GM12878 (cell line): ENCODE measurements around the gene JAGN1. TPM values are rescaled to one million over a fixed set of nuclear protein-coding genes. Genes with fewer than 3 reads are reported as not detected.
"Not testable (repeated sequence)": the region's sequence is repeated elsewhere in the genome, so short reads cannot be mapped to it uniquely, and the experiment has no call there.

Experiments
- ATAC-seq: fragments of 200-7000 bp; cut with Tn5 transposase; 3 replicates; pipeline ENCODE4 v1.9.1; 2020; ENCODE audit warnings: mild to moderate bottlenecking, moderate library complexity
- BruUV-seq: library from RNA; stranded (reverse); fragments of 400-500 nt; replicated peaks from 2 replicates; lab custom pipeline; 2021; lab: Mats Ljungman, UMichigan
- CTCF ChIA-PET: fragments of 300-600 bp; sonication (Branson Sonifier 250); formaldehyde crosslinking; extraction: SDS; loops from one replicate; lab custom pipeline; 2021; ENCODE audit warnings: inconsistent platforms; lab: Yijun Ruan, JAX
- POLR2A ChIA-PET: fragments of 350-600 bp; formaldehyde crosslinking; extraction: SDS; loops from one replicate; lab custom pipeline; 2021; ENCODE audit warnings: inconsistent platforms; lab: Charles Lee
- RAD21 ChIA-PET: fragments of 300-600 bp; sonication (Branson Sonifier 250); formaldehyde crosslinking; loops from one replicate; lab custom pipeline; 2023; ENCODE audit warnings: antibody characterized with exemption; ENCODE audit not compliant: unreplicated experiment; lab: Charles Lee
- SMC1A ChIA-PET: fragments of 300-600 bp; sonication (Branson Sonifier 250); formaldehyde crosslinking; loops from one replicate; lab custom pipeline; 2023; ENCODE audit not compliant: unreplicated experiment, uncharacterized antibody; lab: Charles Lee
- DNase-seq: peaks from one replicate; pipeline ENCODE4 v3.0.0-alpha.2; 2011; ENCODE audit warnings: low read depth, low spot score
- FAIRE-seq: peaks from 3 replicates; lab custom pipeline; 2011; peaks lifted over from hg19 to GRCh38; lab: Jason Lieb, UNC
- H2AFZ ChIP-seq: 2 replicates; pipeline ENCODE4 v1.6.0; 2011; ENCODE audit warnings: low read depth, low read length, control low read depth; ENCODE audit not compliant: control insufficient read depth
- H3K27ac ChIP-seq: 2 replicates; pipeline ENCODE4 v1.5.1; 2011; ENCODE audit warnings: control low read depth; ENCODE audit not compliant: control insufficient read depth, insufficient read depth
- H3K27me3 ChIP-seq, 2 experiments: replicated peaks in 1 of 2; 2 replicates each; pipeline versions ENCODE4 v1.6.0 to v1.6.1; 2011; ENCODE audit warnings: low read length in 1 of 2; ENCODE audit not compliant: control insufficient read depth in 2 of 2, insufficient read depth in 2 of 2
- H3K36me3 ChIP-seq, 2 experiments: 2 replicates each; pipeline ENCODE4 v1.5.1; 2011; ENCODE audit warnings: low read length in 1 of 2; ENCODE audit not compliant: control insufficient read depth in 2 of 2, insufficient read depth in 2 of 2
- H3K4me1 ChIP-seq: 2 replicates; pipeline ENCODE4 v1.6.1; 2011; ENCODE audit warnings: mild to moderate bottlenecking, low read length, moderate library complexity, mixed read lengths; ENCODE audit not compliant: control insufficient read depth, insufficient read depth
- H3K4me2 ChIP-seq: 2 replicates; pipeline ENCODE4 v1.6.0; 2011; ENCODE audit warnings: control low read depth; ENCODE audit not compliant: control insufficient read depth, insufficient read depth
- H3K4me3 ChIP-seq: fragments of 200-600 bp; sonication (generic); 2 replicates; pipeline ENCODE4 v1.5.1; 2016
- H3K79me2 ChIP-seq: 2 replicates; pipeline ENCODE4 v1.6.0; 2011; ENCODE audit warnings: low read length; ENCODE audit not compliant: control insufficient read depth, insufficient read depth
- H3K9ac ChIP-seq: 2 replicates; pipeline ENCODE4 v1.8.0; 2011; ENCODE audit warnings: low read length, control low read depth, mixed read lengths; ENCODE audit not compliant: control insufficient read depth, insufficient read depth
- H3K9me3 ChIP-seq: replicated peaks from 3 replicates; pipeline ENCODE4 v1.5.1; 2011; ENCODE audit warnings: mild to moderate bottlenecking, low read length; ENCODE audit not compliant: control insufficient read depth, insufficient read depth
- H4K20me1 ChIP-seq: 2 replicates; pipeline ENCODE4 v1.6.0; 2011; ENCODE audit not compliant: control insufficient read depth, insufficient read depth
- CHD4 ChIP-seq: fragments of 200-600 bp; sonication (generic); IDR thresholded peaks from 2 replicates; pipeline ENCODE4 v1.6.1; 2016; ENCODE audit warnings: mild to moderate bottlenecking
- SUZ12 ChIP-seq: fragments of 200-600 bp; sonication (generic); IDR thresholded peaks from one replicate; pipeline ENCODE4 v1.6.1; 2018; ENCODE audit warnings: antibody characterized with exemption, mild to moderate bottlenecking; ENCODE audit not compliant: unreplicated experiment
- ZNF207 ChIP-seq: fragments of 450-650 bp; IDR thresholded peaks from 2 replicates; pipeline ENCODE4 v1.6.1; 2014; ENCODE audit warnings: antibody characterized with exemption, mild to moderate bottlenecking, borderline replicate concordance
- WGBS: methylation state at CpG from one replicate; pipeline ENCODE4 v1.1.6; 2016; ENCODE audit warnings: low lambda C conversion rate; ENCODE audit not compliant: insufficient replicate concordance, insufficient coverage; ENCODE audit errors: missing lambda C conversion rate; 5-methylcytosine and 5-hydroxymethylcytosine counted together
- in situ Hi-C: fragments of 300-500 bp; cut with MboI; formaldehyde crosslinking; loops from 9 replicates; pipeline ENCODE4 v1.14.3; 2018; ENCODE audit warnings: mixed read lengths
- intact Hi-C: fragments of 100-400 bp; cut with micrococcal nuclease; formaldehyde crosslinking; loops from one replicate; pipeline ENCODE4 v1.14.2; 2022; ENCODE audit not compliant: unreplicated experiment
- polyA plus RNA-seq, 11 experiments: library from polyadenylated mRNA; depleted of rRNA in 4 of 11; unstranded in 6 of 11; stranded (reverse) in 5 of 11; fragments of >200 nt; fragmentation: Nextera tagmentation in 4 of 11; fragmentation: Illumina TruSeq in 1 of 11; extraction: Ambion mirVana in 4 of 11; extraction: Trizol in 1 of 11; gene quantifications; 1 replicate in 1 of 11; 2 replicates in 10 of 11; pipeline versions ENCODE4 v1.2.1 to v1.2.3, GENCODE V29; 2011 to 2016; ENCODE audit warnings: inconsistent platforms in 2 of 11, missing spikeins in 2 of 11, low read depth in 1 of 11
- total RNA-seq, 4 experiments: library from RNA; depleted of rRNA in 3 of 4; stranded (reverse); fragments of >200 nt in 3 of 4; fragmentation: Illumina TruSeq in 1 of 4; extraction: Trizol in 1 of 4; gene quantifications; 2 replicates each; pipeline versions ENCODE4 v1.2.1 to v1.2.3, GENCODE V29; 2013 to 2021
- TF ChIP-seq, protein P1 (sequence below): fragments of 450-650 bp; IDR thresholded peaks from 2 replicates; pipeline ENCODE4 v1.6.1; 2017; ENCODE audit warnings: mild to moderate bottlenecking, moderate library complexity
- TF ChIP-seq, protein P2 (sequence below): IDR thresholded peaks from 2 replicates; pipeline ENCODE4 v1.6.1; 2012; ENCODE audit warnings: low read depth, low read length, improper control_type of control experiment
- TF ChIP-seq, protein P3 (sequence below): IDR thresholded peaks from 2 replicates; pipeline ENCODE4 v1.6.1; 2012; ENCODE audit warnings: low read depth, low read length, improper control_type of control experiment

JAGN1 gene
- total and polyA plus RNA-seq, 10 of the 15 experiments (the other 5 are each of a cell fraction or from before 2014, with no cell fraction given): 23.3 to 56.0 (median 35.4) TPM

DNA sequence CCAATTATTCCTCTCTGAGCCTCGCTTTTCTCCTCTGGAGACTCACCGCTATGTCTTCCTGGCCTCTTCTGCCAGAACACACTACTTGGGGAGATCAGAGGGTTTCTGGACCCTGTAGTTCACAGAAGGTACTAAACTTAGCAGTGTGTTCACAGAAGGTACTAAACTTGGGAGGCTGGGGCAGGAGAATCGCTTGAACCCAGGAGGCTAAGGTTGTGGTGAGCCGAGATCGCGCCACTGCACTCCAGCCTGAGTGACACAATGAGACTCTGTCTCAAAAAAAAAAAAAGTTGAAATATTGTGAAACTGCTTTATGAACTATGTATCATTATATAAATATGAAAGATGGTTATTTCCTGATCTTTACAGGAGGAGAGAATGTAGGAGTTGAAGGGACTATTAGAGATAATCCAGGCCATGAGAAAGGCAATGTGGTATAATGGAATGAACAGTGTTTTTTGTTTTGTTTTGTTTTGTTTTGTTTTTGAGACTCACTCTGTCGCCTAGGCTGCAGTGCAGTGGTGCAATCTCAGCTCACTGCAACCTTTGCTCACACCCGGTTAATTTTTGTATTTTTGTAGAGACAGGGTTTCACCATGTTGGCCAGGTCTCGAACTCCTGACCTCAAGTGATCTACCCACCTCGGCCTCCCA lies 6.5 kb downstream of the JAGN1 start:
- ATAC-seq: peak; percentile 10; the same call in 2 of the 3 replicates
- H3K4me1 ChIP-seq, H2AFZ ChIP-seq, H3K4me3 ChIP-seq, DNase-seq, H3K9me3 ChIP-seq, BruUV-seq, FAIRE-seq, H4K20me1 ChIP-seq, H3K27ac ChIP-seq, H3K27me3 ChIP-seq, in situ Hi-C loops, H3K9ac ChIP-seq, H3K4me2 ChIP-seq, intact Hi-C loops: not testable (repeated sequence)
- ChIA-PET POLR2A (interaction anchor here (1.0 to 1.2 kb wide), 2 partner anchors 20 to 24 kb away, joined by 3 to 7 read pairs; partner anchors contain the start of gene IL17RC), CTCF (interaction anchor here (2.0 kb wide), 1 partner anchor 13 kb away, joined by 7 read pairs; no protein-coding TSS in a partner anchor), RAD21 (interaction anchor here (1.1 kb wide), 1 partner anchor 36 kb away, joined by 4 read pairs; no protein-coding TSS in a partner anchor), SMC1A (interaction anchor here (1.3 kb wide), 1 partner anchor 35 kb away, joined by 4 read pairs; no protein-coding TSS in a partner anchor)
- WGBS: over 99% methylated on average over 10 of the region's 10 CpGs
- Histone ChIP-seq H3K36me3 (peaks cover 2 to 12% of the 10 kb centered on the region in 2 experiments), H3K79me2 (peaks cover 16% of the 10 kb centered on the region)

DNA sequence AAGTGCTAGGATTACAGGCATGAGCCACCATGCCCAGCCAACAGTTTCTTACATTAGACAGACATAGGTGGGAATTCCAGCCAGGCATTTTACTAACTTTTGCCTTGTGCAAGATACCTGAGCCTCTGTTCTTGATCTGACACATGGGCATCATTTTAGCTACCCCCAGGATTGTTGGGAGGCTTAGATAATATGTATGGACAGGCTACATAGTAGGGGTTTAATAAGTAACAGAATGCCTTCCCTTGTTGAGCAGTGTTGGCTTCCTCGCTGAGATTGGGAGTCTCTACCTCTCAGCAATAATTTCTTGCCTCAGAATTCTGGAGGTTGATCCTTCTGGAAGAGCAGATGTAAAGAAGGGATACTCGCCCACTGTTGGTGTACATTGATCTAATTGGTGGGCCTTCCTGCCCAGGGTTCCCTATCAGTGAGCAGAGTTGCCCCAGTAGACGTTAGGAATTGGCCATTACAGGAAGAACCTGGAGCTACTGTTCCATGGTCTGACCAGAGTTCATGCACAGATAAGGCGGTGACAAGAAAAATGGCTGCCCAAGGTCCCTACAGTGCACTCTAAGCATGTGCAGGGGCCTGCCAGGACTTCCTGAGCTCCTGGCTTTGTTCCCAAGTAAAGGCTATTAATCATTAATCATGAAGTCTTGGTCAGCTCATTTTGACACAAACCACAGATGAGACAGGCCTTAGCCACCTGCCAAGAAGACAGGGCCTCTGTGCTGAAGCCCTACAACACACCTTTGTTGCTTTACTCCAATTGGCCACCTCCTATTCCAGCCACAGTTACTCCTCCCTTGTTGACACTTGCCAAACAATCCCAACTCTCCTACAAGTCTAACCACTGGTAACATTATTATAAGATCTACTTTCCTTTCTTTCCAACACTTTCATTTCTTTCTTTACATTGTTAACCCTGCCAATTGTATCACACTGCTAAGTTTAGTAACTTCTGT lies 7.3 kb downstream of the JAGN1 start:
- POLR2A ChIA-PET: interaction anchor here (1.0 to 1.2 kb wide), 3 partner anchors 10 to 23 kb away, joined by 3 to 7 read pairs (median 4); partner anchors contain the start of gene IL17RC
- H3K36me3 ChIP-seq: peaks cover 2 to 10% of the 10 kb centered on the region in 2 experiments
- no peak overlapping the region for H3K9ac ChIP-seq
- H2AFZ ChIP-seq: no peak overlapping the region
- H3K4me1 ChIP-seq: peaks cover 8% of the 10 kb centered on the region
- FAIRE-seq (no peak), DNase-seq (peak; percentile 28), ATAC-seq (peak; percentile 65)
- CTCF ChIA-PET: interaction anchor here (0.6 to 2.0 kb wide), 3 partner anchors 14 to 35 kb away, joined by 3 to 7 read pairs (median 3); no protein-coding TSS in a partner anchor
- H3K4me2 ChIP-seq: no peak overlapping the region
- no peak overlapping the region for H3K4me3 ChIP-seq
- in situ Hi-C loops (no loop called here), intact Hi-C loops (no loop called here)
- SMC1A ChIA-PET: interaction anchor here (0.9 to 1.3 kb wide), 3 partner anchors 10 to 34 kb away, joined by 3 to 4 read pairs (median 4); no protein-coding TSS in a partner anchor
- peaks cover 9% of the 10 kb centered on the region for H3K79me2 ChIP-seq
- no peaks in the 10 kb centered on the region; the same call in 2 of the 3 replicates for H3K9me3 ChIP-seq
- BruUV-seq: no TSS peak
- RAD21 ChIA-PET: interaction anchor here (1.1 to 1.6 kb wide), 3 partner anchors 18 to 35 kb away, joined by 3 to 5 read pairs (median 4); no protein-coding TSS in a partner anchor
- H4K20me1 ChIP-seq: no peaks in the 10 kb centered on the region
- H3K27me3 ChIP-seq: no peaks in the 10 kb centered on the region
- H3K27ac ChIP-seq: no peak overlapping the region
- 49% methylated on average over 4 of the region's 4 CpGs for WGBS
- TF ChIP-seq ZNF207 (no peak), SUZ12 (no peak), CHD4 (no peak)
- TF ChIP-seq, protein P1, sequence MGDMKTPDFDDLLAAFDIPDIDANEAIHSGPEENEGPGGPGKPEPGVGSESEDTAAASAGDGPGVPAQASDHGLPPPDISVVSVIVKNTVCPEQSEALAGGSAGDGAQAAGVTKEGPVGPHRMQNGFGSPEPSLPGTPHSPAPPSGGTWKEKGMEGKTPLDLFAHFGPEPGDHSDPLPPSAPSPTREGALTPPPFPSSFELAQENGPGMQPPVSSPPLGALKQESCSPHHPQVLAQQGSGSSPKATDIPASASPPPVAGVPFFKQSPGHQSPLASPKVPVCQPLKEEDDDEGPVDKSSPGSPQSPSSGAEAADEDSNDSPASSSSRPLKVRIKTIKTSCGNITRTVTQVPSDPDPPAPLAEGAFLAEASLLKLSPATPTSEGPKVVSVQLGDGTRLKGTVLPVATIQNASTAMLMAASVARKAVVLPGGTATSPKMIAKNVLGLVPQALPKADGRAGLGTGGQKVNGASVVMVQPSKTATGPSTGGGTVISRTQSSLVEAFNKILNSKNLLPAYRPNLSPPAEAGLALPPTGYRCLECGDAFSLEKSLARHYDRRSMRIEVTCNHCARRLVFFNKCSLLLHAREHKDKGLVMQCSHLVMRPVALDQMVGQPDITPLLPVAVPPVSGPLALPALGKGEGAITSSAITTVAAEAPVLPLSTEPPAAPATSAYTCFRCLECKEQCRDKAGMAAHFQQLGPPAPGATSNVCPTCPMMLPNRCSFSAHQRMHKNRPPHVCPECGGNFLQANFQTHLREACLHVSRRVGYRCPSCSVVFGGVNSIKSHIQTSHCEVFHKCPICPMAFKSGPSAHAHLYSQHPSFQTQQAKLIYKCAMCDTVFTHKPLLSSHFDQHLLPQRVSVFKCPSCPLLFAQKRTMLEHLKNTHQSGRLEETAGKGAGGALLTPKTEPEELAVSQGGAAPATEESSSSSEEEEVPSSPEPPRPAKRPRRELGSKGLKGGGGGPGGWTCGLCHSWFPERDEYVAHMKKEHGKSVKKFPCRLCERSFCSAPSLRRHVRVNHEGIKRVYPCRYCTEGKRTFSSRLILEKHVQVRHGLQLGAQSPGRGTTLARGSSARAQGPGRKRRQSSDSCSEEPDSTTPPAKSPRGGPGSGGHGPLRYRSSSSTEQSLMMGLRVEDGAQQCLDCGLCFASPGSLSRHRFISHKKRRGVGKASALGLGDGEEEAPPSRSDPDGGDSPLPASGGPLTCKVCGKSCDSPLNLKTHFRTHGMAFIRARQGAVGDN: no peak
- TF ChIP-seq, protein P2, sequence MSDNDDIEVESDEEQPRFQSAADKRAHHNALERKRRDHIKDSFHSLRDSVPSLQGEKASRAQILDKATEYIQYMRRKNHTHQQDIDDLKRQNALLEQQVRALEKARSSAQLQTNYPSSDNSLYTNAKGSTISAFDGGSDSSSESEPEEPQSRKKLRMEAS: no peak
- TF ChIP-seq, protein P3, sequence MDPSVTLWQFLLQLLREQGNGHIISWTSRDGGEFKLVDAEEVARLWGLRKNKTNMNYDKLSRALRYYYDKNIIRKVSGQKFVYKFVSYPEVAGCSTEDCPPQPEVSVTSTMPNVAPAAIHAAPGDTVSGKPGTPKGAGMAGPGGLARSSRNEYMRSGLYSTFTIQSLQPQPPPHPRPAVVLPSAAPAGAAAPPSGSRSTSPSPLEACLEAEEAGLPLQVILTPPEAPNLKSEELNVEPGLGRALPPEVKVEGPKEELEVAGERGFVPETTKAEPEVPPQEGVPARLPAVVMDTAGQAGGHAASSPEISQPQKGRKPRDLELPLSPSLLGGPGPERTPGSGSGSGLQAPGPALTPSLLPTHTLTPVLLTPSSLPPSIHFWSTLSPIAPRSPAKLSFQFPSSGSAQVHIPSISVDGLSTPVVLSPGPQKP: no peak
